ENCODE results near the gene PRKCE.

DNA sequence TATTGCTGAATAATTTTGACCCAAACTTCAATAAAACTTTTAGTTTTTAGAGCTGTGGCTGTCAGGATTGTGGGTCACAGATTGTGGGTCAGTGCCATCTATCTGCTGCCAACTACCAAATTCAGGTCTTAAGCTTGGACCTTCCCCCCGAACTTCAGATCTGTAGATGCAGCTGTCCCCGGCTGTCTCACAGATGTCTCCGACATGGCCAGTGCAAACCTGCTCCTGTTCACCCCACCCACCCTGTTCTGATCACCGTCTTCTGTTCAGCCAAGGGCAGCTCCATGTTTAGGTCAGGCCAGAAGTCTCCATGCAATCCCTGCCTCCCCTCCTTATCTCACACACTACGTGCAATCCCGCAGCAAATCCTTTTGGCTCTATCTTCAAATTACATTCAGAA, 175.0 kb downstream of the PRKCE start:
- TF ChIP-seq, protein P1, sequence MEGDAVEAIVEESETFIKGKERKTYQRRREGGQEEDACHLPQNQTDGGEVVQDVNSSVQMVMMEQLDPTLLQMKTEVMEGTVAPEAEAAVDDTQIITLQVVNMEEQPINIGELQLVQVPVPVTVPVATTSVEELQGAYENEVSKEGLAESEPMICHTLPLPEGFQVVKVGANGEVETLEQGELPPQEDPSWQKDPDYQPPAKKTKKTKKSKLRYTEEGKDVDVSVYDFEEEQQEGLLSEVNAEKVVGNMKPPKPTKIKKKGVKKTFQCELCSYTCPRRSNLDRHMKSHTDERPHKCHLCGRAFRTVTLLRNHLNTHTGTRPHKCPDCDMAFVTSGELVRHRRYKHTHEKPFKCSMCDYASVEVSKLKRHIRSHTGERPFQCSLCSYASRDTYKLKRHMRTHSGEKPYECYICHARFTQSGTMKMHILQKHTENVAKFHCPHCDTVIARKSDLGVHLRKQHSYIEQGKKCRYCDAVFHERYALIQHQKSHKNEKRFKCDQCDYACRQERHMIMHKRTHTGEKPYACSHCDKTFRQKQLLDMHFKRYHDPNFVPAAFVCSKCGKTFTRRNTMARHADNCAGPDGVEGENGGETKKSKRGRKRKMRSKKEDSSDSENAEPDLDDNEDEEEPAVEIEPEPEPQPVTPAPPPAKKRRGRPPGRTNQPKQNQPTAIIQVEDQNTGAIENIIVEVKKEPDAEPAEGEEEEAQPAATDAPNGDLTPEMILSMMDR (IDR thresholded peaks at IDR 0.05): no peak
- no peak for TF ChIP-seq POLR2A (IDR thresholded peaks at IDR 0.05)
